Thyroid gland (tissue), 4 donors: ENCODE measurements around the gene ABLIM1. TPM values are rescaled to one million over a fixed set of nuclear protein-coding genes. Genes with fewer than 3 reads are reported as not detected.

ENCODE experiments used
- DNase-seq, 2 donors: peaks; one replicate each; pipeline ENCODE4 v3.0.0-alpha.2; 2019
- H3K27ac ChIP-seq, 3 donors: fragments of 200-600 bp; sonication (generic); 1 replicate in 2 of 3; 2 replicates in 1 of 3; pipeline ENCODE4 v1.5.1; 2016 to 2019; ENCODE audit warnings: mild to moderate bottlenecking in 1 of 3, moderate library complexity in 1 of 3
- H3K27me3 ChIP-seq: fragments of 200-600 bp; sonication (generic); one replicate; pipeline ENCODE4 v1.5.1; 2019
- H3K36me3 ChIP-seq, 2 donors: fragments of 200-600 bp; sonication (generic); one replicate each; pipeline ENCODE4 v1.5.1; 2016 to 2019
- H3K4me1 ChIP-seq, 2 donors: fragments of 200-600 bp; sonication (generic); one replicate each; pipeline ENCODE4 v1.5.1; 2017 to 2019
- H3K4me3 ChIP-seq, 3 donors: fragments of 200-600 bp; sonication (generic); replicated peaks in 1 of 3; 1 replicate in 2 of 3; 2 replicates in 1 of 3; pipeline ENCODE4 v1.5.1; 2016; ENCODE audit warnings: mild to moderate bottlenecking in 1 of 3
- H3K9me3 ChIP-seq: fragments of 200-600 bp; sonication (generic); one replicate; pipeline ENCODE4 v1.5.1; 2017
- CTCF ChIP-seq, 6 experiments: fragments of 200-600 bp in 3 of 6; fragments of 450-650 bp in 3 of 6; sonication (generic) in 3 of 6; IDR thresholded peaks; one replicate each; pipeline ENCODE4 v1.5.1; 2016 to 2019; ENCODE audit warnings: antibody characterized with exemption in 6 of 6, mild to moderate bottlenecking in 2 of 6, inconsistent platforms in 1 of 6, moderate library complexity in 1 of 6
- POLR2A ChIP-seq, 2 donors: fragments of 450-650 bp; IDR thresholded peaks; one replicate each; pipeline ENCODE4 v1.6.1; 2017; ENCODE audit warnings: antibody characterized with exemption in 2 of 2, mild to moderate bottlenecking in 2 of 2, moderate library complexity in 1 of 2
- WGBS, 2 donors: methylation state at CpG; one replicate each; pipeline ENCODE4 v1.1.5; 2017; 5-methylcytosine and 5-hydroxymethylcytosine counted together
- intact Hi-C: fragments of 100-400 bp; cut with DNase I; formaldehyde crosslinking; loops from one replicate; pipeline ENCODE4 v1.15.1; 2023
- total RNA-seq, 4 donors: library from RNA; depleted of rRNA; stranded (reverse); fragments of >200 nt; gene quantifications; one replicate each; pipeline ENCODE4 v1.2.3, GENCODE V29; 2016

ABLIM1 gene
- total RNA-seq, result 100 to 1,000 TPM; 225 to 404 (median 382) TPM

- WGBS, 2 donors, result 87 to 97% methylated on average over 2 of the region's 2 CpGs
- no peak for DNase-seq
- H3K4me1 ChIP-seq, result peaks cover 15 to 26% of the 10 kb centered on the region in 2 donors
Measured at GRCh38 chr10:114658175-114658574, at the start of gene ABLIM1. Gene ABLIM1, minus strand, starts transcription at chr10:114658275. Its CDS starts 75 bp downstream, at chr10:114658200.

GRCh38 chr10:114706458-114707055 lies 48.5 kb upstream of the ABLIM1 start:
- H3K27me3 ChIP-seq, result no peaks in the 10 kb centered on the region
- intact Hi-C loops, result loop anchor here (10.0 kb wide), 3 partner anchors 78 to 402 kb away; no protein-coding TSS in a partner anchor
- WGBS, 2 donors, result 77 to 81% methylated on average over 4 of the region's 4 CpGs
- no peak for TF ChIP-seq CTCF (IDR thresholded peaks at IDR 0.05)
- no peak for TF ChIP-seq POLR2A (IDR thresholded peaks at IDR 0.05)
- H3K27ac ChIP-seq, result no peak overlapping the region
- no peak for DNase-seq
- H3K36me3 ChIP-seq, result no peaks in the 10 kb centered on the region
- peaks cover 0 to 4% of the 10 kb centered on the region in 2 donors for H3K4me1 ChIP-seq
- no peak overlapping the region for H3K4me3 ChIP-seq
- no peaks in the 10 kb centered on the region for H3K9me3 ChIP-seq

More at GRCh38 chr10:114658175-114658574, at the start of gene ABLIM1:
- Histone ChIP-seq H3K27me3 (no peaks in the 10 kb centered on the region), H3K4me3 (no peak within 1 kb of the TSS), H3K9me3 (no peaks in the 10 kb centered on the region), H3K27ac (no peak within 1 kb of the TSS), H3K36me3 (no peaks in the 10 kb centered on the region)
- TF ChIP-seq POLR2A (IDR thresholded peaks at IDR 0.05) (no peak), CTCF (IDR thresholded peaks at IDR 0.05) (no peak)
- intact Hi-C loops, result no loop called here

GRCh38 chr10:114704679-114705078 lies 46.6 kb upstream of the ABLIM1 start:
- intact Hi-C loops, result loop anchor here (10.0 kb wide), 3 partner anchors 80 to 400 kb away; no protein-coding TSS in a partner anchor

GRCh38 chr10:114703377-114704107 lies 45.5 kb upstream of the ABLIM1 start:
- H3K4me1 ChIP-seq, result peaks cover 0 to 5% of the 10 kb centered on the region in 2 donors
- H3K4me3 ChIP-seq, result no peak overlapping the region
- no peaks in the 10 kb centered on the region for H3K36me3 ChIP-seq
- 47% methylated on average over 6 of the region's 6 CpGs for WGBS, 2 donors
- intact Hi-C loops, result loop anchor here (10.0 kb wide), 3 partner anchors 81 to 399 kb away; no protein-coding TSS in a partner anchor
- TF ChIP-seq POLR2A (IDR thresholded peaks at IDR 0.05), result no peak
- TF ChIP-seq CTCF (IDR thresholded peaks at IDR 0.05), result peak; percentile 58 to 88 (median 68)
- peak in 1 of 2 donors; percentile 20 for DNase-seq
- no peak overlapping the region for H3K27ac ChIP-seq
- H3K9me3 ChIP-seq, result no peaks in the 10 kb centered on the region
- no peaks in the 10 kb centered on the region for H3K27me3 ChIP-seq

More at GRCh38 chr10:114704679-114705078, 46.6 kb upstream of the ABLIM1 start:
- DNase-seq, result no peak
- Histone ChIP-seq H3K27ac (no peak overlapping the region), H3K36me3 (no peaks in the 10 kb centered on the region), H3K27me3 (no peaks in the 10 kb centered on the region), H3K4me3 (no peak overlapping the region), H3K9me3 (no peaks in the 10 kb centered on the region), H3K4me1 (peaks cover 0 to 4% of the 10 kb centered on the region in 2 donors)
- no peak for TF ChIP-seq POLR2A (IDR thresholded peaks at IDR 0.05)
- no peak for TF ChIP-seq CTCF (IDR thresholded peaks at IDR 0.05)
- 93 to 95% methylated on average over 4 of the region's 4 CpGs for WGBS, 2 donors
